ENCODE measurements around the gene DNHD1. TPM values are rescaled to one million over a fixed set of nuclear protein-coding genes. Genes with fewer than 3 reads are reported as not detected.

DNHD1 gene
- total RNA-seq, 4 donors from 2014 or later: 9.9 to 30.3 (median 14.3) TPM

DNA sequence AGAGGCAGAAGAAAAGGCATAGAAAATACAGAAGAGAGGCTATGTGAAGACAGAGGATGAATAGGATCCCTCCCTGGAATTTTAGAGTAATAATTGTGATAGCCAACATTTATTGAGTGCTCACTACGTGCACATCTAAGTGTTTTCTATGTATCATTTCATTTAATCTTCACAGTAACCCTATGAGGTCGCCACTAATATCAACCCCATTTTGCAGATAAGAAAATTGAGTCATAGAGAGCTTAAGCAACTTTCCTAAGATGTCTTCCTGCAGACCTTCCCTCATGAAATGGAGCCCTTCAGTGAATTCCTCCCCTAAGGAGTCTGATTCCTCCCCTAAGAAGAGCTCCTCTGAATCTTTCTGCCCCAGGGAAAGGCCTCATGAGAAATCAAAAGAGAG lies 68.2 kb downstream of the DNHD1 start:
- TF ChIP-seq, protein P1, sequence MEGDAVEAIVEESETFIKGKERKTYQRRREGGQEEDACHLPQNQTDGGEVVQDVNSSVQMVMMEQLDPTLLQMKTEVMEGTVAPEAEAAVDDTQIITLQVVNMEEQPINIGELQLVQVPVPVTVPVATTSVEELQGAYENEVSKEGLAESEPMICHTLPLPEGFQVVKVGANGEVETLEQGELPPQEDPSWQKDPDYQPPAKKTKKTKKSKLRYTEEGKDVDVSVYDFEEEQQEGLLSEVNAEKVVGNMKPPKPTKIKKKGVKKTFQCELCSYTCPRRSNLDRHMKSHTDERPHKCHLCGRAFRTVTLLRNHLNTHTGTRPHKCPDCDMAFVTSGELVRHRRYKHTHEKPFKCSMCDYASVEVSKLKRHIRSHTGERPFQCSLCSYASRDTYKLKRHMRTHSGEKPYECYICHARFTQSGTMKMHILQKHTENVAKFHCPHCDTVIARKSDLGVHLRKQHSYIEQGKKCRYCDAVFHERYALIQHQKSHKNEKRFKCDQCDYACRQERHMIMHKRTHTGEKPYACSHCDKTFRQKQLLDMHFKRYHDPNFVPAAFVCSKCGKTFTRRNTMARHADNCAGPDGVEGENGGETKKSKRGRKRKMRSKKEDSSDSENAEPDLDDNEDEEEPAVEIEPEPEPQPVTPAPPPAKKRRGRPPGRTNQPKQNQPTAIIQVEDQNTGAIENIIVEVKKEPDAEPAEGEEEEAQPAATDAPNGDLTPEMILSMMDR (IDR thresholded peaks at IDR 0.05; ENCODE audit: low read depth): no peak

DNA sequence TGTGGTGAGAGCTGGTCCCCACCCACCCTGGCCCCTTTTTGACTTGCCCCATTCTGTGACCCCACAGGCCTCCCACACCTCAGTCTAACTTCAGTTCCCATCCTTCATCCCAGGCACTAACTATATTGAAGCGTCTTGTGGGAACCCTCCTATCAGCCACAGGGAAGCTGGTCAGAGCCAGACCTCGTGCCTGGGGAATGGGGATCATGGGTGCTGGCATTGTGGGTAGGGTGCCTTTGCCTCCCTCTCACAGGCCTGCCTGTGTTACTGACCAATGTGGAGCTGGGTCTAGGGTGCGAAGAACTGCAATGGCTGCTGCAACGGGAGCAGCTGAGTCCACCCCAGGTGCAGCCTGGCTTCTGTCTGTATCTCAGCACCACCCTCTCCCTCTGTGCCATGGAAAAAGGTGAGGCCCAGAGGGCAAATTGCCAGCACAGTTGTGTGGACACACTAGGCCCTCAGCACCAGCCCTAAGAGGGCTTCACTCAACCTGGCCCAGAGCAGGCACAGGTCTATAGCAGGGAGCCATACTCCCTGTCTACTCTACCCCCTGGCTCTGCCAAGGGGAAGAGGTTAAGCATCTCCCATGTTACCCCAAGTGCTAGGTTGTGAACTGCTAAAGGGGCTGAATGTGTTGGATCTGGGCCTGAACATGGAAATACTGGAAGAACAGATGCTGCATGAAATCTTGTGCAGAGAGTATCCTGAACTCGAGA lies 69.1 kb downstream of the DNHD1 start:
- TF ChIP-seq, protein P1 (IDR thresholded peaks at IDR 0.05; ENCODE audit: low read depth): no peak

DNA sequence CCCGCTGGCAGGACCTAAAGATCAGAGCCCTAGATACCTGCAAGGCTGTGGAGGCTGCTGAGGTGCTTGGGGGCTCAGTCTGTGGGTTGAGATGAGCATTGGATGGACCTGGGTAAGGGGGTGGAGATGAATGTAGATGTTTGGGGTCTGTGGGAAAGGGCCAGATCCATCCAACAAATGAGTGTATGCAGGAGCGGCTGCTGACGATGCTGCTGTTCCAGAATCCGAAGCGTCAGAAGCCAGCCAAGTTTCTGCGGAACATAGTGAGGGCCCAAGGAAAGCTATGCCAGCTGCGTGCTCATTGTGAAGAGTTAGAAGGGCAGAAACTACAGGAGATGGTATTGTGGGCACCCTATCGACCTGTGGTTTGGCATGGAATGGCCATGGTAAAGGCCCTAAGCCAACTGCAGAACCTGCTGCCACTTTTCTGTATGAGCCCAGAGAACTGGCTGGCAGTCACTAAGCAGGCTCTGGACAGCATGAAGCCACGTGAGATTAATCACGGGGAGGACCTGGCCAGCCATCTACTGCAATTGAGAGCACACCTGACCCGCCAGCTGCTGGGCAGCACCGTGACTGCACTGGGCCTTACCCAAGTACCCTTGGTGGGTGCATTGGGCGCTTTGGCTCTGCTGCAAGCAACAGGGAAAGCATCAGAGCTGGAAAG lies 69.8 kb downstream of the DNHD1 start:
- TF ChIP-seq, protein P1 (IDR thresholded peaks at IDR 0.05; ENCODE audit: low read depth): no peak

DNA sequence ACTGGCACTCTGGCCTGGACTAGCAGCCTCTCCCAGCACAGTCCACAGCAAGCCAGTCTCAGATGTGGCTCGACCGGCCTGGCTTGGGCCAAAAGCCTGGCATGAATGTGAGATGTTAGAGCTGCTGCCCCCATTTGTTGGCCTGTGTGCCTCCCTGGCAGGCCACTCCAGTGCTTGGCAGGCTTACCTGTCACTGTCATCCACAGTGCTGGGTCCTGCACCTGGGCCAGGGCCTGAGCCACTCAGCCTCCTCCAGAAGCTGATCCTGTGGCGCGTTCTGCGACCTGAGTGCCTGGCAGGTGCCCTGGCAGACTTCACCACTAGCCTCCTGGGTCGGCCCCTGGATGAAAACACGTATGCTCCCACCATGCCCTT lies 70.3 kb downstream of the DNHD1 start:
- TF ChIP-seq, protein P1 (IDR thresholded peaks at IDR 0.05; ENCODE audit: low read depth): no peak

DNA sequence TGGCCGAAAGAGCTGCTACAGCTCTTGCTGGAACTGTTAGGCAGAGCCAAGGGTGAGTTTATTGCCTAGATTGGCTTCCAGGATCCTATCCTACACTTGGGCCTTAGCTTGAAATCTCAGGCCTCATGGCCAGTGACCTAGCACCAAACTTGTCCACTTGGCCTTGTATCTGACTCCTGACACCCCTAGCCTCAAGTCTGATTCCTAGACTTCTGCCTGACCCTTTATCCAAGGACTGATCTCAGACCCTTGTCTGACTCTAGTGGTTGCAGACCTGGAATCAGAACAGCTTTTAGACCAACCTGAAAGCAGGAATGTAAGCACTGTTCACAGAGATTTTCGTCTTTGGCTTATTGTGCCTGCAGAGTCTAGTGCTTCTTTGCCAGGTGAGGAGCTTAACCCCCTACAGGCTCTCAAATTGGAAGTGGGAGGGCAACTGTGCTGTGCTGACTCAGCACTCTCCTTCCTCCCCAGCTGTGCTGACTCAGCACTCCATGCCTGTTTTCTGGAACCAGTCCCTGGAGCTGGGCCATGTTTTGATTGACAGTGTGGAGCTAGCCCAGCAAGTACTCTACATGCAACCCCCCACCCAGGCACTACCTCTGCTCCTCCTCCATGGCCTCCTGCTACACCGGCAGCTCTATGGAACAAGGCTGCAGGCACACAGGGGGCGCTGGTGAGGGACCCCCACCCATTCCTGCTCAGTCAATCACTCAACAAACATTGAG lies 71.3 kb downstream of the DNHD1 start:
- TF ChIP-seq, protein P1 (IDR thresholded peaks at IDR 0.05; ENCODE audit: low read depth): no peak

DNA sequence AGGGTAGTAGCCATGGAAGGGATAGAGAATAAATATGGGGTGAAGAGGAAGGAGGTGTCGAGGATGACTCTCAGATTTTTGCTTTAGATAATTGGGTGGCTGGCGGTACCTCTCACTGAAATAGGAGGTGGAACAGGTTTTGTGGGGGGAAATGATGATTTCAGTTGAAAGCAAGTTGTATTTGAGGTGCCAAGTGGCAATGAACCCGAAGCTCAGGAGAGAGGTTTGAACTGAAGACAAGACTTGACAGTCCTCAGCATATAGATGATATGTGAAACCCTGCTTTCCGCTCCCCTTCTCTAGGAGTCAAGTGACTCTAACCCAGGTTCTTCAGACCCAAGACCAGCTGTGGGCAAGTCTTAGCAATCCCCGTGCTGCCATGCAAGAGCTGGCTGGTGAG lies 72.6 kb downstream of the DNHD1 start:
- TF ChIP-seq, protein P1 (IDR thresholded peaks at IDR 0.05; ENCODE audit: low read depth): no peak

All from subcutaneous adipose tissue (tissue), 4 donors.